ENCODE results near the gene UBAP2L. TPM values are rescaled to one million over a fixed set of nuclear protein-coding genes. Genes with fewer than 3 reads are reported as not detected.

UBAP2L gene
- total RNA-seq, 3 donors from 2014 or later = 92.7 to 119 (median 99.3) TPM

DNA sequence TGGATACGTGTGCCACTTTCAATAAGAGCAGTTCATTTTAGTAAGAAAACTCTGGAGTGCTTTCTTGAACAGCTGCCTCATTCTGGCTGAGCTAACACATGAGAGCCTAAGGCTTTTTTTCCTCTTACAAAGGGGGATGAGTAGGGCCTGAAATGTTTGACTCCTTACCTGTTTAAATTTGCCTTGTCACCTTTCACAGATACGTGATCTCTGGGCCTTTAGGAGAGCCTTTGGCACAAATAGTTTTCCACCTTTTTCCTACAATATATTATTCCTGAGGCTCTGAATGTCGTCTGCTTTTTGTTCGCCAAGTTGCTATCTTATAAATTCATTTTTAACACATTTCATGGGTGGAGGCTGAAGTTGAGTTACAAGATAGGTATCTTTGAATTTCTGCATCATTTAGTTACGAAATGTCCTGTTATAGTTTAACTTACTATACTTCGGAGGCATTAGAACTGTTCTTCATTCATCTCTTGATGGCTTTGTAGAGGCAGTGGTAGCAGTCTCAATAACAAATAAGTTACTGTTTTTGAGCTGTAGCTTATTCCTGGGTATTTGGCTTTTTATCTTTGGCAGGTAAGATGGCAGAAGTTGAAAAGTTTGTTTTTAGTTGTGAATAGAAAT, 17.2 kb downstream of the UBAP2L start:
- DNase-seq (no peak), ATAC-seq (no peak)
- TF ChIP-seq, protein P1, sequence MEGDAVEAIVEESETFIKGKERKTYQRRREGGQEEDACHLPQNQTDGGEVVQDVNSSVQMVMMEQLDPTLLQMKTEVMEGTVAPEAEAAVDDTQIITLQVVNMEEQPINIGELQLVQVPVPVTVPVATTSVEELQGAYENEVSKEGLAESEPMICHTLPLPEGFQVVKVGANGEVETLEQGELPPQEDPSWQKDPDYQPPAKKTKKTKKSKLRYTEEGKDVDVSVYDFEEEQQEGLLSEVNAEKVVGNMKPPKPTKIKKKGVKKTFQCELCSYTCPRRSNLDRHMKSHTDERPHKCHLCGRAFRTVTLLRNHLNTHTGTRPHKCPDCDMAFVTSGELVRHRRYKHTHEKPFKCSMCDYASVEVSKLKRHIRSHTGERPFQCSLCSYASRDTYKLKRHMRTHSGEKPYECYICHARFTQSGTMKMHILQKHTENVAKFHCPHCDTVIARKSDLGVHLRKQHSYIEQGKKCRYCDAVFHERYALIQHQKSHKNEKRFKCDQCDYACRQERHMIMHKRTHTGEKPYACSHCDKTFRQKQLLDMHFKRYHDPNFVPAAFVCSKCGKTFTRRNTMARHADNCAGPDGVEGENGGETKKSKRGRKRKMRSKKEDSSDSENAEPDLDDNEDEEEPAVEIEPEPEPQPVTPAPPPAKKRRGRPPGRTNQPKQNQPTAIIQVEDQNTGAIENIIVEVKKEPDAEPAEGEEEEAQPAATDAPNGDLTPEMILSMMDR (IDR thresholded peaks at IDR 0.05) = no peak
- peaks cover 35% of the 10 kb centered on the region for H3K36me3 ChIP-seq (ENCODE audit: low read depth)
- intact Hi-C loops (cut with DNase I, micrococcal nuclease) = no loop called here
- no peak overlapping the region for H3K4me3 ChIP-seq
- H3K4me1 ChIP-seq (ENCODE audit: low read depth) = no peaks in the 10 kb centered on the region
- no peaks in the 10 kb centered on the region for H3K9me3 ChIP-seq

DNA sequence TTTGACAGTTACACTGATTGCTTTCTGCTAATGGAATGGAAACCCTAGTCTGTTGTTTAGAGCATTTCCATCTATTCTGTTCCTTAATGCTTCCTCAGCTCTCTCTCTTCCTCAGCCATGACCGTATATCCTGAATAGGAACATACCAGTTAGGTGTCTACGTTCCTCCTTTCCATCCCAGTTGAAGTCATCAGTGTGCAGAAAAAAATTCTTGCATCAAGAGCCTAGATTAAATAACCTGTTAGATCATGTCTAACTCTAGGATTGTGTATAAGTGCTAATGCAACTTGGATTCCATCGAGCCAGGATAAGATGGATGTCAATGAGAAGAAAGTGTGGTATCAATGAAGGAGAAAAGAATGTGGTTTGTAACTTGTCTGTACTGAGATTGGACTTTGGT, 18.7 kb downstream of the UBAP2L start:
- H3K4me3 ChIP-seq = no peak overlapping the region
- H3K36me3 ChIP-seq (ENCODE audit: low read depth) = peaks cover 32% of the 10 kb centered on the region
- ATAC-seq = no peak
- intact Hi-C loops (cut with DNase I, micrococcal nuclease) = no loop called here
- no peaks in the 10 kb centered on the region for H3K4me1 ChIP-seq (ENCODE audit: low read depth)
- TF ChIP-seq, protein P1 (IDR thresholded peaks at IDR 0.05) = no peak
- H3K9me3 ChIP-seq = no peaks in the 10 kb centered on the region
- no peak for DNase-seq

DNA sequence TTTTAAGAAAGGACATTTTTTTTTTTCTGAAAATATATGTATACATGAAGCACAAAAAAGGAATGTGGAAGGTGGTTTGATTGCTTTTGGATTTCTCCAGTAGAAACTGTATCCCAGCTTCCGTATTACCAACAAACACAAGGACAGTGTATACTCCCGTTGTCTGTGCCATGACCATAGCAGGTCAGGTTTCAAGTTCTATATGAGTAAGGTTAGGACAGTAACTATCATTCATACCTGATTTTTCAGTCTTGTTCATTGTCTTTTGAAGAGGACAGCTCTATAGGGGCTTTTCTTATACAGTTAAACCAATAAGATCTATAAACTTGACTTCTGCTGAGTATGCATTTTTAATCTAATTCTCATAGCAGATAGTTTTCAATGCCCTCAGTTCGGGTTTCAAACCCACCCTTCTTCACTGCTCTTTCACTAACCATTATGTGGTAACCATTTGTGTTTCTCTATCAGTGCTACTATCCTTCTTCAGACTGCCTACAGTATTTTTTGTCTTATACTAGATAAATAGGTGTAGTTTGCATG, 19.6 kb downstream of the UBAP2L start:
- TF ChIP-seq, protein P1 (IDR thresholded peaks at IDR 0.05) = no peak
- peaks cover 28% of the 10 kb centered on the region for H3K36me3 ChIP-seq (ENCODE audit: low read depth)
- H3K4me3 ChIP-seq = no peak overlapping the region
- ATAC-seq (no peak), DNase-seq (no peak)
- no peaks in the 10 kb centered on the region for H3K4me1 ChIP-seq (ENCODE audit: low read depth)
- no peaks in the 10 kb centered on the region for H3K9me3 ChIP-seq
- intact Hi-C loops (cut with DNase I, micrococcal nuclease) = no loop called here

DNA sequence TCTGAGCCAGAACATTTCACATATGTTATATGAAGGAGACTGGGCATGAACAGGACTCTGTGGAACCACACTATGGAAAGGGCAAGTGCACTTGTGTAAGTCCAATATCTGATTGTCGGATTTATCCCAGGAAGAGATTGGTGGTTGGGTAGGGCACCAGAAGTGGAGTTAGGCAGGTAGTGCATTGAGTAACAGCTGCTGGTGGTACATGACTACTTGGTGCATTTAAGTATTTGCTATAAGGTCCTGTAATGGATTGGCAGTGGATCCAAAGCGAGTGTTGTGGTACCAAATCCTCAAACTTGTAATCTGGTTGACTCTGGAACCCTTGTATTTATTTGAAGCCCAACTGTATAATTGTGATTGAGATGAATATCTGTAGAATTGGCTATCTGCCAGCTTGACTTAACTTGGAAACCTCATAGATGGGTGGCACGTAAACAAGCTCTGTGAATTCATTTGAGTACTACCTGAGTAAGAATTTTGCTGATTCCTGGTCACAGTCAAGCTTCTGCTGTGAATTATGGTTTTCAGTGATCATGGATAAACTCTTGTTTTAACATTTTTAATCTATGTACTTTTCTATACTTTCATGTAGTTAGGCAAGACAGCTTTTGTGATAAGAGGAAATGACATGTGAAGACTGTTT, 21.1 kb downstream of the UBAP2L start:
- Histone ChIP-seq H3K4me3 (no peak overlapping the region), H3K4me1 (ENCODE audit: low read depth) (no peaks in the 10 kb centered on the region), H3K9me3 (no peaks in the 10 kb centered on the region), H3K36me3 (ENCODE audit: low read depth) (peaks cover 27% of the 10 kb centered on the region)
- no peak for DNase-seq
- intact Hi-C loops (cut with DNase I, micrococcal nuclease) = no loop called here
- TF ChIP-seq, protein P1 (IDR thresholded peaks at IDR 0.05) = no peak
- ATAC-seq = no peak

DNA sequence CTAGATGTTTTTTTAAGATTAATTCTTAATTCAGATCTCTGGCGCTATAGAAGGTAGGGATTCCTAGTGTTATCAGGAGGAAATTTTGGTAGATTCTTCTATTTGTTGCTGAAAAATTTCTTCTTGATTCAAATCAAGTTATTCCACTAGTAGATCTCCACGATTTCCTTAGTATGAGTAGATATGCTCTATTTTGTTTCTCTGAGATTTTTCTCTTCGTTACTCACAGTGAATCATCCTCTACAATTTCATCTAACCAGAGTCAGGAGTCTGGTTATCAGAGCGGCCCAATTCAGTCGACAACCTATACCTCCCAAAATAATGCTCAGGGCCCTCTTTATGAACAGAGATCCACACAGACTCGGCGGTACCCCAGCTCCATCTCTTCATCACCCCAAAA, 32.9 kb downstream of the UBAP2L start:
- Histone ChIP-seq H3K36me3 (ENCODE audit: low read depth) (peaks cover 52% of the 10 kb centered on the region), H3K4me3 (no peak overlapping the region), H3K4me1 (ENCODE audit: low read depth) (no peaks in the 10 kb centered on the region), H3K9me3 (no peaks in the 10 kb centered on the region)
- TF ChIP-seq, protein P1 (IDR thresholded peaks at IDR 0.05) = no peak
- intact Hi-C loops (cut with DNase I, micrococcal nuclease) = no loop called here
- DNase-seq (no peak), ATAC-seq (no peak)

All from mucosa of descending colon (tissue), 3 donors.